HuH-7.5 (cell line): Measurements from ENCODE around the gene C1S.

Experiments used
- DNase-seq: peaks from one replicate; pipeline ENCODE4 v3.0.0; 2011; ENCODE audit warnings: low spot score

C1S gene

GRCh38 chr12:7076493-7076892 is 16.0 kb downstream of the C1S start:
- no peak for DNase-seq

- no peak for DNase-seq
Observed at GRCh38 chr12:7078163-7078562, 17.6 kb downstream of the C1S start.

DNA sequence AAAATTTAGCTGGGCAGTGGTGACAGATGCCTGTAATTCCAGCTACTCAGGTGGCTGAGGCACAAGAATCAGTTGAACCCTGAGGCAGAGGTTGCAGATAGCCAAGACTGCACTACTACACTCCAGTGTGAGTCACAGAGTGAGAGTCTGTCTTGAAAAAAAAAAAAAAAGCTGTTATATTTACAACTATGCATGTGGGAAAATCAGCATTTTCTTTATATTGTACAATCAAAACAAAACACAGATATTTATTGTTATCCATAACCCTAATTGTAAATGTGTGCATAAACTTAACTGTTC is 19.3 kb downstream of the C1S start:
- DNase-seq, result no peak

- no peak for DNase-seq
Observed at GRCh38 chr12:7081037-7081436, 20.5 kb downstream of the C1S start.

- no peak for DNase-seq
Observed at GRCh38 chr12:7083125-7083524, 22.6 kb downstream of the C1S start.

- DNase-seq, result no peak
Observed at GRCh38 chr12:7089196-7089871, 28.8 kb downstream of the C1S start.

DNA sequence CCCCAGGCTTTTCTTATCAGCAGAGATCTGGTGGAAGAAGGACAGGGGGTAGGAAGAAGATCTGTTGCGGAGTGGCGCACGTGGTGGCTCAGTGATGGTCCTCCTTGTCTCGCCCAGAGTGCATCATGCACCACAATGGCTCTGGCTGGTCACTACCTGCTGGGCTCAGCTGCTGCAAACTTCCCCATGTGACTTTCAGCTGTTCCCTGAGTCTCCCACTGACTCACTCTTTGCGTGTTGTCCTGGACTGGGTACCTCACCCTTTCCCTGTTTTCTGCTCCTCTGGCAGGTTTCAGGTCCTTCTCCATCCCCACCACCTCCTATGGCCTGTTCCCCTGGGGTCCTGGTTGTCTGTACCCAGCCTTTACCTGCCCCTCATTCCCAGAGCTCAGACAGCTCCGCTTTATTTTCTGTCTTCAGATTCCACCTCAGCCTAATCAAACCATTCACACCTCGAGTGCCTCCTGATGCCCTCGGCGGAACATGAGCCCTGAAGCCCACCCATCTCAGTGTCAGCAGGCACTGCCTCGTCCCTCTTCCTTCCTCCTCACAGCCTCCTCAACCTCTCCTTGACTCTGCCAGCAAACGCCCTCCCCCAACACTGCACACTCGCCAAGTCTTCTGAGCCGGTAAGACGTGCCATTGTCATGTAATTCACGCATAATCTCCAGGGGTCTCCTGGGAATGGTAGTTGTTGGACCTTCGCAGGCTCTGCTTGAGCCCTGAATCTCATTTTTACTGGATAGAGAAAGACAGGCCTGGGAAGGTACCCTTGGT is 29.9 kb downstream of the C1S start:
- no peak for DNase-seq

DNA sequence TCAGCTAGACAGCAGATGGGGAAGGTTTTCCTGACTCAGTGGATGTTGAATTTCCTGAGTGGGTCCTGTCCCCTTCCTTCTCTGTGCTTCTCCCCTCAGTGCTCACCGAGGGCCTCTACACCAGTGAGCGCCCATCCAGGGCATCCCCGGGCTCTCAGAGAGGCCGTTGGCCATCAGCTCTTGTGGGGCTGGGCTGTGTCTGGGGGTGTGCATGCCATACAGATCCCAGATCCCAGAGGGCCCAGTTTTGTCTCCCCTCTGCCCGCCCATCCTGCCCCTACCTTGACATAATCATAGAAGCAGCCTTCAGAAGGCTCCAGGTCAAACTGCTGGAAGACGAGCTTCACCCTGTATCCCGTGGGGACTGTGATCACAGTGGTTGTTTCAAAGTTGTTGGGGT is 30.7 kb downstream of the C1S start:
- DNase-seq, result no peak

- DNase-seq, result no peak
Observed at GRCh38 chr12:7091660-7092228, 31.2 kb downstream of the C1S start.

DNA sequence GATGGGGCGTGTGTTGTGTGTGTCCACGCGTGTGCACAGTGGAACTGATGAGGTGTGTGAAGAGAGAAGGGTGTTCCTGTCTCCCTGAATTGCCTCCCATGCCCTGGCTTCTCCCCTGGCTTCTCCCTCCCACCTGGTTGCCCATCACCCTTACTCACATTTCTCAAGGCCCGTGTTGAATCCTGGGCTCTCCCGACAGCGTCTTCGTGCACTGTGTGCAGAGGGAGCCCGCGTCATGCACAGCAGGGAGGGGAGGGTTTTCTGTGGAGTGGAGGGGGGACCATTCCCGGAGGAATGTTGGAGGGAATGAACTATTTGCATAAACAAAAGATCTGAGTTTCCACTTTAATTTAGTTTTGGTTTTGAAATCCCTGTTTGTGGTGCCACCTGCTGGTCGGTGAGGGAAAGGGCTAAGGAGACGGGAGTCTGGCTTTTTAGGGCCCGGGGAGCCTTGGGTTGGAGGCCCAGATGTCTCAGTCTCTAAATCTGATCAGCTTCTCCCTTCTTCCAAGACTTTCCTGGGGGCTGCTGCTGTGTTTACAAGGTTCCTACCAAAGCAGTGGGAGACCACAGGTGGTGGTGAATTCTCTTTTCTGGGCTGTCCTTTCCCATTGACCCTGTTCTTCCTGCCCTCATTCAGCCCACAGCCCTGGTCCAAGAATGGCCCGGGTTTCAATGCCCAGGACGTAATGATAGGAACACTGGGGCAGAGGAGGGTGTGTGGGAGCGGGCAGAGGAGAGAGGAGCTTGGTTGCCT is 31.9 kb downstream of the C1S start, which contains the start of gene C1R:
Gene C1R, minus strand, starts transcription at position 217 of the 757 bp plus-strand sequence. Its CDS starts 57 bp downstream, at position 160.
- peak; percentile 46 for DNase-seq

DNA sequence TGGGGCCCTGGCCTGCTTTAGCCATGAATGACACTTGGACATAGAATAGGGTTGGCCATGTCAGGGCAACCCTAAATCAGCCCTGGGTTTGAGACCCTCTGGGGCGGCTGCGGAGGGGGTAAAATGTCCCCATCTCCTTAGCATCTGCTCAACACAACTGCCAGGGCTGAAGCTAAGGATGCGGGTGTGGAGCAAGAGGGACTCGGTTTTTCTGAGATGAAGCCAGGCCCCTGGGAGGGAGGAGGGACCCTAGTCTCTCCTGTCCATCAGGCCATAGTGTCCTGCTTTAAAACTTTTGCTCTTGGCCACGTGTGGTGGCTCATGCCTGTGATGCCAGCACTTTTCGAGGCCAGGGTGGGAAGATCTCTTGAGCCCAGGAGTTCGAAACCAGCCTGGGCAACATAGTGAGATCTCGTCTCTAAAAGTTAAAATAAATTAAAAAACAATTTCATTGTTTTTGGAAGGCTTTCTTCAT is 32.5 kb downstream of the C1S start:
- DNase-seq, result no peak

DNA sequence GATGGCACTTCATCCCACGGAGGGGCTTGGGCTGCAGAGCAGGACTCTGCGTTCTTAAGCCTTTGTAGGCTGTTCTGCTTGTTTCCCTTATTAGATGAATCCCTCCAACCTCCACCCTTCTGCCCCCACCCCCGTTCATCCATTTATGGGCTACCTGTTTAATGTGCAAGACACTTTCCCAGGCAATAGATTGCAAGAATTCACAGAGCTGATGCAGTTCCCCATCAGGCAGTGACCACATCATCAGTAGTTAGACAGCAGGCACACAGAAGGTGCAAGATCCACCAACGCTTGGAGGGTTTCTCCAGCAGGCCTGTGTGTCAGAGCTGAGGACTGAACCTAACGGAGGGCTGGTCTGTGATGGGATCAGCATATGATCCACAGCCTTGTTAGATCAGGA is 33.0 kb downstream of the C1S start:
- no peak for DNase-seq

DNA sequence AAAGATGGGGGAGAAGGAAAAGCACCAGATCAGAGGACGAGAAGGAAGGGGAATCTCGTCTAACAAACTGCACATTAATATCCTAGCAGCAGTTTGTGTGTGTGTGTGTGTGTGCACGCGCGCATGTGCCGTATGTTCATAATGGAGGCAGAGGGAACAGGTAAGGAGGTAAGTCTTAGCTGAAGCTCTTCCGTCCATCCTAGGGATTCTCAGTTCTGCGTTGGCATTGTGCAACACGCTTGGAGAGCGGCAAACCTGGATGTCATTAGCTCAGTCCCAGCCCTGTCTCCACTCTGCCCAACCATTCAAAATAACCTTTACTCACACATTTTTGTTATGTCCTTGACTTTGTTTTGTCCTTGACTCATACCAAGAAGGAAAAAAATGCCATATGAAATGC is 33.4 kb downstream of the C1S start:
- no peak for DNase-seq

- DNase-seq, result no peak
Observed at GRCh38 chr12:7096006-7096932, 35.8 kb downstream of the C1S start.

DNA sequence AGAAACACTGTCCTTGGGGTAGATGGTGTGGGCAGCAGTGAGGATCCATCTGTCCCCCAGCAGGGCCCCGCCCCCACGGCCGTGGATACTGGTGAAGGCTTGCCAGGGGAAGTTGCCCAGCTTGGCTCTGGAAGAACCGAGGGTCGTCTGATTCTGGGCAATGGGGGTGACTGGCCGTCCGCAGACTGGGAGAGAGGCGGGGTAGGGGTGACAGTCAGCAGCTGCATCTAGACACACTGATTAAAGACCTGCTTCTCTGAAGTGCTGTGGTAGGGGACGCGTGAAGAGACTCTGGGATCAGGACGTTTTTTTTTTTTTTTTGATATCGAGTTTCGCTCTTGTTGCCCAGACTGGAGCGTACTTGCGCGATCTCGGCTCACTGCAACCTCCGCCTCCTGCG is 36.5 kb downstream of the C1S start:
- no peak for DNase-seq

- no peak for DNase-seq
Observed at GRCh38 chr12:7099290-7099996, 38.9 kb downstream of the C1S start.

DNA sequence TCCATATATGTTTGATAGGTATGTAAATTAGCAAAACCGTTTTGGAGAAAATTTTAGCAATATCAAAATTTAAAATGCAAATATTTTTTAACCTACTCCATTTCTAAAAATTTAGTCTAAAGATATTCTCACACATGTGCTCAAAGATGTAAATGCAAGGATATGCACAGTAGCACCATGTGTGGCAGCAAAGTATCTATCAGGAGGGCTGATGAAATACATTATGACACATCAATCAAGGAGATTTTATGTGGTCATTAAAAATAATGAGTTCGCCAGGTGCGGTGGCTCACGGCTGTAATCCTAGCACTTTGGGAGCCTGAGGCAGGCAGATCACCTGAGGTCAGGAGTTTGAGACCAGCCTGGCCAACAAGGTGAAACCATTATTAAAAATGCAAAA is 39.7 kb downstream of the C1S start:
- no peak for DNase-seq

DNA sequence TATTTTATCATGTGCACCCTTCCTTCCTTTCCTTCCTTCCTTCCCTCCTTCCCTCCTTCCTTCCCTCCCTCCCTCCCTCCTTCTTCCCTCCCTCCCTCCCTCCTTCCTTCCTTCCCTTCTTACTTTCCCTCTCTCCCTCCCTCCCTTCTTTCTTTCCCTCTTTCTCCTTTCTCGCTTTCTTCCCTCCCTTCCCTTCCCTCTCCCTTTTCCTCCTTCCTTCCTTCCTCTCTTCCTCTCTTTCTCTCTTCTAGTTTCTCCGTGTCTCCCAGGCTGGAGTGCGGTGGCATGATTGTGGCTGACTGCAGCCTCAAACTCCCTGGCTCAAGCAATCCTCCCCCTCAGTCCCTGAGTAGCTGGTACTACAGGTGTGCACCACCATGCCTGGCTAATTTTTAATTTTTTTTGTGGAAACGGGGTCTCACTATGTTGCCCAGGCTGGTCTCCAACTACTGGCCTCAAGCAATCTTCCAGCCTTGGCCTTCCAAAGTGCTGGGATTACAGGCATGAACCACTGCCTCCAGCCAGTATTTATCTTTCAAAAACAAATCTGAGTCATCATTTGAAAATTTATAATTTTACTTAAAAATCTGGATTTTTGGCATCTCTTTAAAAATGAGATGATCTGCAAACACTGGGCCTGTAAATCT is 40.7 kb downstream of the C1S start:
- DNase-seq, result no peak

GRCh38 chr12:7101694-7102131 is 41.2 kb downstream of the C1S start:
- no peak for DNase-seq

GRCh38 chr12:7102582-7102981 is 42.1 kb downstream of the C1S start:
- DNase-seq, result no peak
